ENCODE measurements around the gene TBPL1.
A peak's percentile ranks its signal among the peaks of the same experiment; 100 is the strongest.

The TBPL1 gene

DNA sequence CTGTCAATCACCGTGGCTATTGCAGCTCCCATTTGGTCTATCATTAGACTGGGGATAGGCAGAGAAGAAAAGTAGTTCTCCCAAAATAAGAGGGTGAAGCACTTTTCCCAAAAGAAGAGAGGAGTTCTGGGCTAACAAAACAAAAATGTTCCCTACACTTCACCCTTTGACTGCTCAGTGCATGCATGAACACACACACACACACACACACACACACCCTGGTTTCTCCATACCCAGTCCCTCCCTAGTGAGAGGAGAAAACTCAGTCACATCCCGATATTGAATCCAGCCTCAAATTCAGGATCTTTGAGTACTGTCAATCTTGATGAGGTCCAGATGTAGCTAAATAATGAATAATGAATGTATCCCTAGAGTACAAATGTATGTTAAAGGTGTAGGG, 4.6 kb upstream of the TBPL1 start:
- Histone ChIP-seq H3K27ac (no peak overlapping the region), H3K9me3 (no peaks in the 10 kb centered on the region), H3K4me3 (ENCODE audit: low read depth in 1 of 2, low read length in 1 of 2) (no peak overlapping the region), H3K4me1 (ENCODE audit: control insufficient read depth in 1 of 2, insufficient read depth in 1 of 2, low read depth in 1 of 2, low read length in 1 of 2) (peaks cover 6 to 11% of the 10 kb centered on the region in 2 experiments), H3K36me3 (no peaks in the 10 kb centered on the region), H3K27me3 (peaks cover 73% of the 10 kb centered on the region)
- TF ChIP-seq, protein P1, sequence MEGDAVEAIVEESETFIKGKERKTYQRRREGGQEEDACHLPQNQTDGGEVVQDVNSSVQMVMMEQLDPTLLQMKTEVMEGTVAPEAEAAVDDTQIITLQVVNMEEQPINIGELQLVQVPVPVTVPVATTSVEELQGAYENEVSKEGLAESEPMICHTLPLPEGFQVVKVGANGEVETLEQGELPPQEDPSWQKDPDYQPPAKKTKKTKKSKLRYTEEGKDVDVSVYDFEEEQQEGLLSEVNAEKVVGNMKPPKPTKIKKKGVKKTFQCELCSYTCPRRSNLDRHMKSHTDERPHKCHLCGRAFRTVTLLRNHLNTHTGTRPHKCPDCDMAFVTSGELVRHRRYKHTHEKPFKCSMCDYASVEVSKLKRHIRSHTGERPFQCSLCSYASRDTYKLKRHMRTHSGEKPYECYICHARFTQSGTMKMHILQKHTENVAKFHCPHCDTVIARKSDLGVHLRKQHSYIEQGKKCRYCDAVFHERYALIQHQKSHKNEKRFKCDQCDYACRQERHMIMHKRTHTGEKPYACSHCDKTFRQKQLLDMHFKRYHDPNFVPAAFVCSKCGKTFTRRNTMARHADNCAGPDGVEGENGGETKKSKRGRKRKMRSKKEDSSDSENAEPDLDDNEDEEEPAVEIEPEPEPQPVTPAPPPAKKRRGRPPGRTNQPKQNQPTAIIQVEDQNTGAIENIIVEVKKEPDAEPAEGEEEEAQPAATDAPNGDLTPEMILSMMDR (IDR thresholded peaks at IDR 0.05) = no peak

DNA sequence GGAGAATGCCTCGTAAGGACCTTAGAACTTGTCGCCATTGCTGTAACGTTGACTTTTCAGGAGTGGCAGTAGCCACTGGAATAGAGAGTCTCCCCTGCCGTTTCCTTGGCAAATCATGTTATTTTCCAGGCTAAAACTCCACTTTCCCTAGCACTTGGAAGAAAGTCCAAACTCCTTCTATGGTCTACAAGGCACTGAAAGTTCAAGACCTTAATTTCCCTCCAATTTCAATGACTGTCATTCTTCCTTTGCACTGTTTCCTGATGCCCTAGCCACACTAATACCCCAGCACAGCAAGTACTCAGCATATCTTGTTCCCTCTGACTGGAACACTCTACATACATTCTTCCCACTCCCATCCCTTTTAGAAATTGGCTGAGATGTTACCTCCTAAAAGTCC, 1.8 kb upstream of the TBPL1 start:
- H3K4me3 ChIP-seq (ENCODE audit: low read depth in 1 of 2, low read length in 1 of 2) = no peak overlapping the region
- no peak overlapping the region for H3K27ac ChIP-seq
- H3K9me3 ChIP-seq = no peaks in the 10 kb centered on the region
- H3K4me1 ChIP-seq (ENCODE audit: control insufficient read depth in 1 of 2, insufficient read depth in 1 of 2, low read depth in 1 of 2, low read length in 1 of 2) = peaks cover 22 to 24% of the 10 kb centered on the region in 2 experiments
- peaks cover 62% of the 10 kb centered on the region for H3K27me3 ChIP-seq
- TF ChIP-seq, protein P1 (IDR thresholded peaks at IDR 0.05) = no peak
- no peaks in the 10 kb centered on the region for H3K36me3 ChIP-seq

DNA sequence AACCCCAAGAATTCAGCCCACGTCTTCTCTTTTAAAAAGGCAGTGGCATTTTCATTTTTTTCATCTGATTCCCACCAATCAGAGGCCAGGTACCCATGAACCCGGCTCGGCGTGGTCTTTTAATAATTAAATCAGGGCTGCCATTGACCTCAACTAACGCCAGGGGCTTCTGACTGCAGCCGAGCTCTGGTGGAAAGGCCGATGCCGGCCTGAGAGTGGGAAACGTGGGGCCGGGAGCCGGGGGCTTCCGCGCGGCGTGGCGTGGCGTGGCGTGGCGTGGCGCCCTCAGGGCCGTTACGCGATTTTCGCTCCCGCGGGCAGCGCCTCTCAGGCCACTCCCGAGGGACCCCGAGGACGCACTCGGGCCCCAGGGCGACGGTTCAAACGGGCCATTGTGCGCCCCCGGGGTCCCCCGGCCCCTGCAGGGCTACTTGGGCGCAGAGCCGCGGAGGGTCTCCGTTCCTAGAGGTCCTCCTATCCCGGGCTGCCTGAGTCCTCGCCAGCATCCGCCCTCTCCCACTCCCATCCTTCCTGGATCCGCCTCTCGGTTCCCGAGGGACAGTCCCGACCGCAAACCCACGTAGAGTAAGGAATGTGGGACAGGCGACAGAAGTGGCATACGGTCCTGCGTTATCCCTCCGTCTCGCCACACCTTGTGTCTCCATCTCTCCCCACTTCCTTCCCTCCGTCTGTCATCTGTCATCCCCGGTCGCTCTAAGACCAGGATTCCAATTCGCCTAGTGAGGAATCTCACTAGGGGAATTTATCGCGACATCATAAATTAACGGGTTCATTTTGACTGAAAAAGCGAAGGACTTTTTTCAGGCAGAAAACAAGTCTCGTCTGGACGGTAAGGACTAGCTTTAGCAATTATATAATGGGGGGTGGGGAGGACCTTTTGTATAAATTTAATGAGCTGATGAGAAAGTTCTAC, 876 bp upstream of the TBPL1 start:
- H3K9me3 ChIP-seq = no peaks in the 10 kb centered on the region
- H3K4me1 ChIP-seq (ENCODE audit: control insufficient read depth in 1 of 2, insufficient read depth in 1 of 2, low read depth in 1 of 2, low read length in 1 of 2) = peaks cover 22 to 24% of the 10 kb centered on the region in 2 experiments
- H3K27me3 ChIP-seq = peaks cover 52% of the 10 kb centered on the region
- TF ChIP-seq, protein P1 (IDR thresholded peaks at IDR 0.05) = no peak
- no peaks in the 10 kb centered on the region for H3K36me3 ChIP-seq
- peak overlapping the region; percentile 71 for H3K27ac ChIP-seq
- H3K4me3 ChIP-seq (ENCODE audit: low read depth in 1 of 2, low read length in 1 of 2) = peak overlapping the region; percentile 84 to 89

DNA sequence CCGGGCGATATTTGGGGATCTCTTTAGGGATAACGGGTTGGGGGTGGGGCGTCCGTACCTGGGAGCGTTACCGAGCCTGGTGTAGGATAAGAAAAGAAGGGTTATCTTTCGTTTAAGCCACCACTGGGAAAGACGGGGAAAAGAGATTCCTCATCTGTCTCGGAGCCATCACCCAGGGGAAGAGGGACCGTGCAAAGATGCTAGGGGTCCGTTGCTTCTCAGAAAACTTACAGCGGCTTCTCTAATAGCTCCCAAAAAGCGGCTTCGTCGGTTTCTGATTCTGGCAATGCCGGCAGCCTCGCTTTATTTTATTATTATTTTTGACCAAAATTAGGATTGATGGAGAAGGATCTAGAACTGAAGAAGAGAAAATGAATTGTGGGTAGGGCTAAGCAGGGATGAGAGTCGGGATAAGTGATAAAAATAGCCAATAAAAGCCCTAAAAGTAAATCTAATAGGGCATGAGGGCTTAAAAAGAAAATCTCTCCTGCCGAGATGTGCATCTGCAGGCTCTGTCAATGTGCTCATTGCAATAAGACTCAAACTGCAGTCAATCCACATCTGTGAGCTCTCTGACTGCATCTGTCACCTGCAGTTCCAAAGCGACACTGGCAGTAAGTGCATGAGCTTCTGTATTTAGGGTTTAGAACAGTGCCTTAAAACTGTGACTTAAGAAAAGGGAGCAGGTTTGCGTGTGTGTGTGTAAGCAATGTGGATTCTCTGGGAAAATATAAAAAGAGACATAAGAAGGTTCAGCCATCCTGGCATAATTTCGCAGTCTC, 801 bp downstream of the TBPL1 start:
- Histone ChIP-seq H3K36me3 (no peaks in the 10 kb centered on the region), H3K4me3 (ENCODE audit: low read depth in 1 of 2, low read length in 1 of 2) (peak overlapping the region; percentile 84 to 89), H3K27ac (peak overlapping the region; percentile 71), H3K4me1 (ENCODE audit: control insufficient read depth in 1 of 2, insufficient read depth in 1 of 2, low read depth in 1 of 2, low read length in 1 of 2) (peaks cover 22 to 24% of the 10 kb centered on the region in 2 experiments), H3K27me3 (peaks cover 37% of the 10 kb centered on the region), H3K9me3 (no peaks in the 10 kb centered on the region)
- TF ChIP-seq, protein P1 (IDR thresholded peaks at IDR 0.05) = no peak

DNA sequence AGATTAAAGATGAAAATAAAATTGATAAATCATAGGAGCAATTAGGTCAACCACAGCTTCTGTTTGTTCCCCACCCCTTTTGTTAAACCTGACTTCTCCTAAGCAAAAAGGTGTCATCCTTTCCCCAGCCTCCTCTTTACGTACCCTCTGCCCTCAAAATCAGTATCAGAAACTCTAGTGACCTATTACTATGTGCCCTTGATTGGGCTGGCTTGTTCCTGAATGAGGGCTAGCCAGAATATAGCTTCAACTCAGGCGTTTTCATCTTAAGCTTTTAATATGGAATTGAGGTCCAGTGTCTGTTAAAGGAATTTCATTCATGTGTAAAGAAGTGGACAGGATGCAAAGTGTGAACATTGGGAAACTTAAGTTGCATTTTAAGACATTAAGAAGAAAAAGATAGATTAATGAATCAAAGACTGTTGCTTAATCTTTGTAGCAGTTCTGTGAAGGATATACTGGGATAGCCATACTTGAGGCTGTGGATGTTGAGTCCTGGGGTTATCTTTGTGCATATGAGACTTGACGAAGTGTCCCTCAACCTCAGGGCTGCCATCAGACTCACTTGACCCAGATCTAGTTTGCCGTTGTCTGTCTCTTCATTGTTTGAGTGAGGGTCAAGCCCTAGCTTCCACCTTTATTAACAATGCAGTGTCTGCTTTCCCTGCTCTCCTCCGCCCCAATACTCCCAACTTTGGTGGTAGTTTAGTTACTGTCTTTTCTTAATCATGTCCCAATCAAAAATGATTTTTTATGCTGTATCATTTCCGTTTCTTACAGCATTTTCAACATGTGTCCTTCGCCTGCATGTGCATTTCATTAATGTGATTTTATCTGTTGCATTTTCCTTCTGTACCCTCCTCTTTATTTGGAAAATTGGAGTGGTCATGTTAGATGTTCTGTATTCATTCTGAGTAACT, 1.9 kb downstream of the TBPL1 start:
- H3K27me3 ChIP-seq = peaks cover 26% of the 10 kb centered on the region
- H3K4me1 ChIP-seq (ENCODE audit: control insufficient read depth in 1 of 2, insufficient read depth in 1 of 2, low read depth in 1 of 2, low read length in 1 of 2) = peaks cover 22 to 24% of the 10 kb centered on the region in 2 experiments
- H3K4me3 ChIP-seq (ENCODE audit: low read depth in 1 of 2, low read length in 1 of 2) = no peak overlapping the region
- no peaks in the 10 kb centered on the region for H3K9me3 ChIP-seq
- no peaks in the 10 kb centered on the region for H3K36me3 ChIP-seq
- H3K27ac ChIP-seq = no peak overlapping the region
- TF ChIP-seq, protein P1 (IDR thresholded peaks at IDR 0.05) = no peak
